HFF-Myc (cell line): Measurements from ENCODE around the gene MUC21.
A peak's percentile ranks its signal among the peaks of the same experiment; 100 is the strongest.

Experiments used
- DNase-seq: peaks from one replicate; pipeline ENCODE4 v3.0.0-alpha.2; 2011; ENCODE audit warnings: low read depth; ENCODE audit errors: extremely low read depth
- H3K4me3 ChIP-seq: replicated peaks from 2 replicates; pipeline ENCODE4 v1.5.1; 2011; ENCODE audit warnings: low read depth, mild to moderate bottlenecking, control low read depth, low read length
- CTCF ChIP-seq: IDR thresholded peaks from 2 replicates; pipeline ENCODE4 v1.5.1; 2012; ENCODE audit warnings: mild to moderate bottlenecking, low read depth, low read length, control low read depth; ENCODE audit errors: missing control alignments

Gene MUC21

GRCh38 chr6:30942338-30943060 is 41.0 kb upstream of the MUC21 start:
- peak; percentile 79 for DNase-seq
- H3K4me3 ChIP-seq = no peak overlapping the region
- TF ChIP-seq CTCF = peak; percentile 83

- no peak for TF ChIP-seq CTCF
- DNase-seq = no peak
- H3K4me3 ChIP-seq = no peak overlapping the region
Observed at GRCh38 chr6:30944051-30944450, 39.5 kb upstream of the MUC21 start.

GRCh38 chr6:30945281-30945680 is 38.2 kb upstream of the MUC21 start:
- TF ChIP-seq CTCF = no peak
- DNase-seq = no peak
- no peak overlapping the region for H3K4me3 ChIP-seq

GRCh38 chr6:30947231-30947630 is 36.3 kb upstream of the MUC21 start:
- no peak for DNase-seq
- no peak overlapping the region for H3K4me3 ChIP-seq
- TF ChIP-seq CTCF = no peak

- DNase-seq = no peak
- H3K4me3 ChIP-seq = no peak overlapping the region
- no peak for TF ChIP-seq CTCF
Observed at GRCh38 chr6:30948811-30949210, 34.7 kb upstream of the MUC21 start.

GRCh38 chr6:30951907-30952469 is 31.5 kb upstream of the MUC21 start:
- no peak for DNase-seq
- no peak for TF ChIP-seq CTCF

More at GRCh38 chr6:30951907-30952469, 31.5 kb upstream of the MUC21 start:
- H3K4me3 ChIP-seq = no peak overlapping the region
